T-helper 1 cell (primary cell): ENCODE measurements around the gene LRRC59.
A peak's percentile ranks its signal among the peaks of the same experiment; 100 is the strongest.

Experiments used
- DNase-seq, 5 donors: peaks; one replicate each; pipeline ENCODE4 v3.0.0-alpha.2; 2012 to 2020

The LRRC59 gene

GRCh38 chr17:50360486-50361115, 36.7 kb downstream of the LRRC59 start:
- no peak for DNase-seq

GRCh38 chr17:50359998-50360461, 37.3 kb downstream of the LRRC59 start:
- no peak for DNase-seq

DNA sequence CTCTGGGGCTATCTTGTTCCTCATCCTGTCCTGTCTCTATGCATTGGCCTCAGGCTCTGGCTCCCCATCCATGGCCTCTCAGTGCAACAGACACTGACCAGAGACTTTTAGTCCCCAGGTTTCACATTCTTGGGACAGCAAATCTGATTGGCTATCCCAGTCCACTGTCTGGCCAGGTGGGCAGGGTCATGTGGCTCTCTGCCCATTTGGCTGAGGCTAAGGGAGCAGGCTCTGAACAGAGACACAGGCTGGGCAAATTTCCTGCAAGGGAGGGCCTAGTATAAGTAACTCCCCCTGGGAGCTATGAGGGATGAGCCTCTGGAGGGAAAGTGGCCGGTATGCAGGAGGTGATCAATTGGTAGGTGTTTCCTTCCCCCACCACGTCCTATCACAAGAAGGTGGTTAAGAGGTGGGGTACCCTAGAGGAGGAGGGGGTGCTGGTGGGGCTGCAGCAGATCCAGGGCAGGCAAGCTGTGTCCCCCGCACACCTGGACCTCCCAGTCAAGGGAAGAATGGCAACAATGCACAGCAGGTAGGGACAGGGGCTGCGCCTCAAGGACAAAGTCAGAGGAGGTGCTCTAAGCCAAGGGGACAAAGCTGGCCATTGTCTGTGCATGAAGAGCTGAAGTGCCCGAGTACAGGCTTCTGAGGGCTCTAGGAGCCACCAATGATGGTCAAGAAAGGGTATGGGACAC, 38.2 kb downstream of the LRRC59 start:
- no peak for DNase-seq

DNA sequence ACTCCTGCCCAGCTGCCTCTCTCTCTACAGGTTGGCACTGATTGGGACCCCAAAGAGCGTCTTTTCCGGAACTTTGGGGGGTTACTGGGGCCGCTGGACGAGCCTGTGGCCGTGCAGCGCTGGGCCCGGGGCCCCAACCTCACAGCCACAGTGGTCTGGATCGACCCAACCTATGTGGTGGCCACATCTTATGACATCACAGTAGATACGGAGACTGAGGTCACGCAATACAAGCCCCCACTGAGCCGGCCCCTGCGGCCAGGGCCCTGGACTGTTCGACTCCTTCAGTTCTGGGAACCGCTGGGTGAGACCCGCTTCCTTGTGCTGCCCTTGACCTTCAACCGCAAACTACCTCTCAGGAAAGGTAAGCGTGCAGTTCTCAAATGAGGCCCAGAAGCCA, 39.1 kb downstream of the LRRC59 start:
- no peak for DNase-seq

- no peak for DNase-seq
These were observed 40.3 kb downstream of the LRRC59 start for GRCh38 chr17:50356892-50357510.

DNA sequence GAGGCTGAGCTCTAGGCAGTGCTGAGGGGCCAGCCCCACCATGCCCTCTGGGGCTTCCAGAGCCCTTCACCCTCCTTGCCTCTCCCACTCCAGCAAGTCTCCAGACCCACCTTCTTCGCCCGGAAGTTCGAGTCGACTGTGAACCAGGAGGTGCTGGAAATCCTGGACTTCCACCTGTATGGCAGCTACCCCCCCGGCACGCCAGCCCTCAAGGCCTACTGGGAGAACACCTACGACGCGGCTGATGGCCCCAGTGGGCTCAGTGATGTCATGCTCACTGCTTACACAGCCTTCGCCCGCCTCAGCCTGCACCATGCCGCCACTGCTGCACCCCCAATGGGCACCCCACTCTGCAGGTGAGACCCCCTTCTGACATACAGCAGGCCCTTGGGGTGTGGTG, 40.9 kb downstream of the LRRC59 start:
- DNase-seq = no peak

DNA sequence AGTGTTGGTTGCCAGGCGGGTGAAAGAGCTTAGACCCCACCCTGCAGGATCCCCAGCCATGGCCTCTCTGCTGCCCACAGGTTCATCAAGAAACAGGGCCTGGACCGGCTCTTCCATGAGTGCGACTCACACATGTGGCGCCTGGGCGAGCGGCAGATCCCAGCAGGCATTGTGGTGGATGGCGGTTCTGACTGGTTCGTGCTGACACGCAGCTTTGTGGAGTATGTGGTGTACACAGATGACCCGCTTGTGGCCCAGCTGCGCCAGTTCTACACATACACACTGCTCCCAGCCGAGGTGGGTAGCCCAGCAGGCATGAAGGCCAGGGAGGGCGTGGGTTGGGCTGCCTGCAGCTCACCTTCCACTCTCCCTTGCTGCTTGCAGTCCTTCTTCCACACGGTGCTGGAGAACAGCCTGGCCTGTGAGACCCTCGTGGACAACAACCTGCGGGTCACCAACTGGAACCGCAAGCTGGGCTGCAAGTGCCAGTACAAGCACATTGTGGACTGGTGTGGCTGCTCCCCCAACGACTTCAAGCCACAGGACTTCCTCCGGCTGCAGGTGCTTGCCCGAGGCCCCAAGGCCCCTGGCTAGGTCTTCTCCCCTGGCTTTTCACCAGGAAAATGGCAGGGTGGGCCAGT, 41.5 kb downstream of the LRRC59 start:
- DNase-seq = no peak

- no peak for DNase-seq
These were observed 42.0 kb downstream of the LRRC59 start for GRCh38 chr17:50355336-50355700.

- no peak for DNase-seq
These were observed 42.5 kb downstream of the LRRC59 start for GRCh38 chr17:50354776-50355175.

DNA sequence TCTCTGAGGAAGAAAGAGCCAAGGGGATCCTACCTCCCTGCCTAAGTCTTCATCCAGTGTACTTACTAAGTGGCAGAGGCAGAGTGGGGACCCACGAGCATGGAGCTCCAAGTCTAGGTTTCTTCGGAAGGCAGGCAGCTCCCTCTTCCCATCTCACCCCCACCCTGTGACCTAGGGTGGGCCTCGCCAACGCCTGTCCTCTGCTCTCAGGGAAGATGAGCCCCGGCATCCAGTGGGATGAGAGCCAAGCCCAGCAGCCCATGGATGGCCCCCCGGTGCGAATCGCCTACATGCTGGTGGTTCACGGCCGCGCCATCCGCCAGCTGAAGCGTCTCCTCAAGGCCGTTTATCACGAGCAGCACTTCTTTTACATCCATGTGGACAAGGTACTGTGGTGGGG, 43.1 kb downstream of the LRRC59 start:
- no peak for DNase-seq

DNA sequence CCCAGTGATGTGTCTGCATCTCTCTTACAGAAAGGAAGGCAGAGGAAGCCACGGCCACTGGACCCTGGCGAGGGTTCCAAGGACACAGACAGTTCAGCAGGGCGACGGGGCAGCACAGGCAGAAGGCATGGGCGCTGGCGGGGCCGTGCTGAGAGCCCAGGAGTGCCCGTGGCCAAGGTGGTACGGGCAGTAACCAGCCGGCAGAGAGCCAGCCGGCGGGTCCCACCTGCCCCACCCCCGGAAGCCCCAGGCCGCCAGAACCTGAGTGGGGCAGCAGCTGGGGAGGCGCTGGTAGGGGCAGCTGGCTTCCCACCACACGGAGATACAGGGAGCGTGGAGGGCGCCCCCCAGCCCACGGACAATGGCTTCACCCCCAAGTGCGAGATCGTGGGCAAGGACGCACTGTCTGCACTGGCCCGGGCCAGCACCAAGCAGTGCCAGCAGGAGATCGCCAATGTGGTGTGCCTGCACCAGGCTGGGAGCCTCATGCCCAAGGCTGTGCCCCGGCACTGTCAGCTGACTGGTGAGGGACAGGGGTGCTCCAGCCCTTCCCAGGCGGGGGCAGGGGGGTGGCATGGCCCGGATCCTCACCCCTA, 43.6 kb downstream of the LRRC59 start:
- DNase-seq = no peak

- no peak for DNase-seq
These were observed 44.4 kb downstream of the LRRC59 start for GRCh38 chr17:50352693-50353599.

GRCh38 chr17:50352072-50352692, 45.1 kb downstream of the LRRC59 start:
- DNase-seq = no peak

DNA sequence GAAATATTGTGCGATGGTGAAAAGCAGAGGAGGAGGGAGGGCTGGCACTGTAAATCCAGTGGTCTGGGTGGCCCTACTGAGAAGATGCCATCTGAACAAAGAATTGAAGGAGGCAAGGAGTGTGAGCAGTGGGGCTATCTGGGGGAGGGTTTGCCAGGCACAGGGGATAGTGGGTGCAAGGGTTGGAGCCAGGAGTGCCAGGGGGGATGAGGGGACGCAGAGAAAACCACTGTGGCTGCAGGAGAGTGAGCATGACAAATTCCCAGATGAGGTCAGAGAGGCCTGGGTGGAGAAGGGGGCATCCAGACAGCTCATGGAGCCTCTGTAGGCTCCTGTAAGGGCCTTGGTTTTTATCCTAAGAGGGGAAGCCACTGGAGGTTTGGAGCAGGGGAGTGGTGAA, 46.6 kb downstream of the LRRC59 start:
- no peak for DNase-seq

GRCh38 chr17:50349243-50349600, 48.1 kb downstream of the LRRC59 start:
- no peak for DNase-seq

- no peak for DNase-seq
These were observed 48.6 kb downstream of the LRRC59 start for GRCh38 chr17:50348522-50349242.

- no peak for DNase-seq
These were observed 49.4 kb downstream of the LRRC59 start for GRCh38 chr17:50347894-50348291.

DNA sequence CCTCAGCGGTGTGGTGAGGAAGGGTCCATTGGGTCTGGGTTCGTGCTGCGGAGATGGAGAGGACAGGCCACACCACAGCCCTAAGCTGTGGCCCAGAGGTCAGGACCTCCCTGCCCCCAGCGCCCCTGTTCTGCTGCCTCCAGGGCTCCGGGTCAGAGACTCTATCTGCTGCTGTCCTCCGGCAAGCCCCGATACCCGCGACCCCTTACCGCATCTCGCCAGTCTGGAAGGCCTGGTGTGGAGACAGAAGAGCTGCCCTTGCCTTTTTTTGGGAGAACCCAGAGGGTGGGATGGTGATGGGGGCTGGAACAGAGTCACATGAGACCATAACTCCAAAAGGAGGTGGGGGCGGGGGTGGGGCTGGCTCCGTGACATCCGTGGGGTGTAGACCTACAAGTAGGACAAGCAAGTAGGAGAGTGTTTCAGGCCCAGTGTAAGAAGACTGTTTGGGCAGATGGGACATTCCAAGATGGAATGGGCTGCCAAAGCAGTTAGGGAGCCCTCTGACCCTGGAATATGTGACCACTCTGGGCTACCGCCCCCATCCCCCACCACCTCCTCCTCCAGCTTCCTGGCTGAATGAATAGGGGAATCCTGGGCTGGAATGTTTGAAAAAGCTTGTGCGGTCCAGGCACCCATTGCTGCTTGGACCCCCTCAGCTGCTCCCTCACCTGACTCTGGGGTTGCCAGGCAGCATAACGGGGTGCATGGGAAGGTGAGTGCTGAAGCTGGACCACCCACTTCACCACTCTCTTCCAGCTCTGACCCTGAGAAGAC, 50.0 kb downstream of the LRRC59 start:
- no peak for DNase-seq

DNA sequence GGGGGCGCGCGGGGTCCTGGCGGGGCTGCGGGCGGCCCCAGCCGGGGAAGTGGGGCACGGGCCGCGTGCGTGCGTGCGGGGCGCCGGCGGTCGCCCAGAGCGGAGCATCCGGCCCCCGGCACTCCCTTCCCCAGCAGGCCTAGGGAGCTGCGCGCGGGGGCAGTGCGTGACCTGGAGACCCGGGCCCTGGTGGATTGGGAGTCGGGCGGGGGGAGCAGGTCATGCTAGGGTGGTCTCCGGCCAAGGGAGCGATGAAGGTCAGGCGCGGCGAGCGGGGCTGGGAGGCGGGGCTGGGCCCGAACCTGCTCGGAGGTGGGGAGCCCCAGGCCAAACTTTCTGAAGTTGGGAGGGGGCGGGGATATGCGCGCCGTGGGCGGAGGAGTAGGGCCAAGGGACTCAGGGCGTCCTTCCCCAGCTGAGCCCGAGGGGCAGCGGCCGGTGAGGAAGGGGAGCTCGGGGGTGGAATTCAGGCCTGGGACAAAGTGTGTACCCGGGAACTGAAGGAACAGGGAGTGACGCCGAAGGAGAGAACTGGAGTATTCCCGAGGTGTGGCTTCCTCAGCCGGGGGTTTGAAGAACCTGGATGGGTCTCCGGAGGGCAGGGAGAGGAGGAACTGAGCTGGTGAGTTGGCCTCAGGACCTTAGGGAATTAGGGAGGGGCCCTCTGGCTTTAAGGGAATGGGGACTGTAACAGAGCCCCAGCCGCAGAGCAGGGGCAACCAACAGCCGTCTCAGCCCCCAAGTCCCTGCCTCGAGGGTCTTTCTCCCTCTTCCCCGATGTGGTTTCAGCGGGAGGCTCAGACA, 50.8 kb downstream of the LRRC59 start:
- peak in 2 of 5 donors; percentile 27 to 42 for DNase-seq
